ENCODE results near the gene ABCG2.

ABCG2 gene

DNA sequence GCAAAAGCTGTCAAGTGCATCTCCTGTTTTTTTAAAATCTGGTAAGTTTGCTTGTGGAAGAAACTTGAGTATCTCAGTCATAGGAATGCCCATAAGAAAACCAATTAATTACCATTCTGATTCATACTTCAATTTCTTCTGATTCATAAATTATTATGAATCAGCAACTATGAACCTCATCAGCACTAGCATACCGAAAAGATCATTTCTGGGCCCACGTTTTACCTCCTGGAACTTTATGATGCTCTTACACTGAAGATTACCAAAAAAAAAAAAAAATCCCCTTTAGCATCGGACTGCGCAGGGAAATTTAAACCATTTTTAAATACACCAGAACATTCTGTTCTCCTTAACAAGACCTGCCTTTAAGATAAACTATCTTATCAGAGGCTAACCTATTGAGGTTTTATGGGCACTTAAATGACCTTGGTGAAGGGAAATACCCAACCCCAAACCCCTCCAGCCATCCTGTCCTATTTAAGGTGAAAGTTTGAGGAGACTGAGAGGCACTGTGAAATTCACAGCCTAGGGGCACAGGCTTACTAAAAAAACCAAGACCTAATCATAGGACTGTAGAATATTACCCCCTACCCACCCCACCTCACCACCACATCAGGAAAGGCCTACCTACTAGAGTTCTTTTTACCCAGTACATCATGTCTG lies 38.2 kb upstream of the ABCG2 start:
- DNase-seq, result no peak
- H3K4me3 ChIP-seq (ENCODE audit: control insufficient read depth in 1 of 7, extremely low read depth in 1 of 7, insufficient read depth in 4 of 7, low read depth in 2 of 7, low read length in 6 of 7), result no peak overlapping the region
- no peak overlapping the region for H3K27ac ChIP-seq (ENCODE audit: insufficient read depth in 1 of 2, low read depth in 1 of 2, low read length in 2 of 2, poor library complexity in 1 of 2, severe bottlenecking in 2 of 2)
- WGBS (ENCODE audit: insufficient coverage), result 94% methylated on average over 2 of the region's 4 CpGs
- ChIA-PET CTCF (interaction anchor here (1.1 to 1.7 kb wide), 2 partner anchors 18 to 137 kb away, joined by 3 to 4 read pairs; no protein-coding TSS in a partner anchor), POLR2A (no interaction called here)
- no peaks in the 10 kb centered on the region for H3K27me3 ChIP-seq (replicated peaks in 2 of 5; ENCODE audit: control insufficient read depth in 4 of 5, insufficient read depth in 5 of 5, low read length in 4 of 5)
- H3K9me3 ChIP-seq (ENCODE audit: control extremely low read depth in 1 of 5, control insufficient read depth in 4 of 5, insufficient read depth in 2 of 5, low read depth in 1 of 5, low read length in 4 of 5), result no peaks in the 10 kb centered on the region
- H3K36me3 ChIP-seq (ENCODE audit: control insufficient read depth in 4 of 4, insufficient read depth in 4 of 4, low read length in 3 of 4), result no peaks in the 10 kb centered on the region
- no peaks in the 10 kb centered on the region for H3K4me1 ChIP-seq (ENCODE audit: control extremely low read depth in 1 of 4, control insufficient read depth in 4 of 4, insufficient read depth in 4 of 4, low read length in 3 of 4)

- Histone ChIP-seq H3K27me3 (replicated peaks in 2 of 5; ENCODE audit: control insufficient read depth in 4 of 5, insufficient read depth in 5 of 5, low read length in 4 of 5) (no peaks in the 10 kb centered on the region), H3K9me3 (ENCODE audit: control extremely low read depth in 1 of 5, control insufficient read depth in 4 of 5, insufficient read depth in 2 of 5, low read depth in 1 of 5, low read length in 4 of 5) (no peaks in the 10 kb centered on the region), H3K4me3 (ENCODE audit: control insufficient read depth in 1 of 7, extremely low read depth in 1 of 7, insufficient read depth in 4 of 7, low read depth in 2 of 7, low read length in 6 of 7) (no peak overlapping the region), H3K27ac (ENCODE audit: insufficient read depth in 1 of 2, low read depth in 1 of 2, low read length in 2 of 2, poor library complexity in 1 of 2, severe bottlenecking in 2 of 2) (no peak overlapping the region), H3K36me3 (ENCODE audit: control insufficient read depth in 4 of 4, insufficient read depth in 4 of 4, low read length in 3 of 4) (no peaks in the 10 kb centered on the region), H3K4me1 (ENCODE audit: control extremely low read depth in 1 of 4, control insufficient read depth in 4 of 4, insufficient read depth in 4 of 4, low read length in 3 of 4) (no peaks in the 10 kb centered on the region)
- 81% methylated on average over 3 of the region's 4 CpGs for WGBS (ENCODE audit: insufficient coverage)
- DNase-seq, result no peak
- ChIA-PET POLR2A (no interaction called here), CTCF (interaction anchor here (0.6 to 1.0 kb wide), 2 partner anchors 8 to 71 kb away, joined by 3 to 5 read pairs; no protein-coding TSS in a partner anchor)
Measured at GRCh38 chr4:88196013-88196365, 37.5 kb upstream of the ABCG2 start.

DNA sequence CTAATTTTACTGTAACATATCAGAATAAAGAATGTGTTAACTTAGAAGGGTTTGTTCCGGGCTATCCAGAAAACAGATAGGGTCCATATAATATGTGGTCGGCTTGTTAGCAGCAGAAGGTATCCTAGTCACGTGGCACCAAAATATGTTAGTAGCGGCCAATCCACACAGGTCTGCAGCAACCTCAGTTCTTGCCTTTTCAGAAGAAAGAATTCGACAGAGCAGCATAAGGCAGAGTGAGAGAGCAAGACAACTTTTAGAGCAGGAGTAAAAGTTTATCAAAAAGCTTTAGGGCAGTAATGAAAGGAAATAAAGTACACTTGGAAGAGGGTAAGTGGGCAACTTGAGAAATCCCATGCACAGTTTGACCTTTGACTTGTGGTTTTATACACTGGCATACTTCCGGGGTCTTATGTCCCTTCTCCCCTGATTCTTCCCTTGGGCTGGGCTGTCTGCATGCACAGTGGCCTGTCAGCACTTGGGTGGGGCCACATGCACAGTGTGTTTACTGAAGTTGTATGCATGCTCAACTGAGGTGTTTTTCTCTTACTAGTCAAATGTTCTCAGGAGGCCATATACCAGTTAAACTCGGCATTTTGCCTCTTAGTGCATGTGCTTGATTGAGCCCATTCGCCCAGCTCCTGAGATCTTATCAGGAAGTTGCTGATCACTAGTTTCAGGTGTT lies 37.0 kb upstream of the ABCG2 start:
- no peak overlapping the region for H3K4me3 ChIP-seq (ENCODE audit: control insufficient read depth in 1 of 7, extremely low read depth in 1 of 7, insufficient read depth in 4 of 7, low read depth in 2 of 7, low read length in 6 of 7)
- H3K9me3 ChIP-seq (ENCODE audit: control extremely low read depth in 1 of 5, control insufficient read depth in 4 of 5, insufficient read depth in 2 of 5, low read depth in 1 of 5, low read length in 4 of 5), result no peaks in the 10 kb centered on the region
- H3K27ac ChIP-seq (ENCODE audit: insufficient read depth in 1 of 2, low read depth in 1 of 2, low read length in 2 of 2, poor library complexity in 1 of 2, severe bottlenecking in 2 of 2), result no peak overlapping the region
- H3K36me3 ChIP-seq (ENCODE audit: control insufficient read depth in 4 of 4, insufficient read depth in 4 of 4, low read length in 3 of 4), result no peaks in the 10 kb centered on the region
- POLR2A ChIA-PET, result no interaction called here
- CTCF ChIA-PET, result interaction anchor here (0.6 to 1.0 kb wide), 2 partner anchors 9 to 70 kb away, joined by 3 to 5 read pairs; no protein-coding TSS in a partner anchor
- DNase-seq, result no peak
- H3K4me1 ChIP-seq (ENCODE audit: control extremely low read depth in 1 of 4, control insufficient read depth in 4 of 4, insufficient read depth in 4 of 4, low read length in 3 of 4), result no peaks in the 10 kb centered on the region
- 95% methylated on average over 7 of the region's 8 CpGs for WGBS (ENCODE audit: insufficient coverage)
- H3K27me3 ChIP-seq (replicated peaks in 2 of 5; ENCODE audit: control insufficient read depth in 4 of 5, insufficient read depth in 5 of 5, low read length in 4 of 5), result no peaks in the 10 kb centered on the region

DNA sequence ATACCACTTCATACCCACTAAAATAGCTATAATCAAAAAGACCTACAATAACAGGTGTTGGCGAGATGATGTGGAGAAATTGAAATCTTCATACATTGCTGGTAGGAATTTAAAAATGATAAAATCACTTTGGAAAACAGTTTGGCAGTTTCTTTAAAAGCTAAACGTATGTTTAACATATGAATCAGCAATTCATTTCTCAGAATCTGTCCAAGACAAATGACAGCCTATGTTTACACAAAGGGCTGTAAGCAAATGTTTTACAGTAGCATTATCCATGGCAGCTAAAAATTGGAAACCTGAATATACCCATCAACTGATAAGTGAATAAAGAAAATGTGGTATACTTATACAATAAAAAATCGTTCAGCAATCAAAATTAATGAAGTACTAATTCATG lies 33.0 kb upstream of the ABCG2 start:
- H3K9me3 ChIP-seq (ENCODE audit: control extremely low read depth in 1 of 5, control insufficient read depth in 4 of 5, insufficient read depth in 2 of 5, low read depth in 1 of 5, low read length in 4 of 5), result no peaks in the 10 kb centered on the region
- POLR2A ChIA-PET, result no interaction called here
- H3K27ac ChIP-seq (ENCODE audit: insufficient read depth in 1 of 2, low read depth in 1 of 2, low read length in 2 of 2, poor library complexity in 1 of 2, severe bottlenecking in 2 of 2), result no peak overlapping the region
- WGBS (ENCODE audit: insufficient coverage), result no CpG with 5 or more reads among the region's 3 CpGs
- CTCF ChIA-PET, result no interaction called here
- no peak overlapping the region for H3K4me3 ChIP-seq (ENCODE audit: control insufficient read depth in 1 of 7, extremely low read depth in 1 of 7, insufficient read depth in 4 of 7, low read depth in 2 of 7, low read length in 6 of 7)
- no peaks in the 10 kb centered on the region for H3K27me3 ChIP-seq (replicated peaks in 2 of 5; ENCODE audit: control insufficient read depth in 4 of 5, insufficient read depth in 5 of 5, low read length in 4 of 5)
- DNase-seq, result no peak
- no peaks in the 10 kb centered on the region for H3K36me3 ChIP-seq (ENCODE audit: control insufficient read depth in 4 of 4, insufficient read depth in 4 of 4, low read length in 3 of 4)
- H3K4me1 ChIP-seq (ENCODE audit: control extremely low read depth in 1 of 4, control insufficient read depth in 4 of 4, insufficient read depth in 4 of 4, low read length in 3 of 4), result peaks cover 0 to 2% (median 0%) of the 10 kb centered on the region in 4 experiments

- Histone ChIP-seq H3K36me3 (ENCODE audit: control insufficient read depth in 4 of 4, insufficient read depth in 4 of 4, low read length in 3 of 4) (no peaks in the 10 kb centered on the region), H3K9me3 (ENCODE audit: control extremely low read depth in 1 of 5, control insufficient read depth in 4 of 5, insufficient read depth in 2 of 5, low read depth in 1 of 5, low read length in 4 of 5) (no peaks in the 10 kb centered on the region), H3K4me3 (ENCODE audit: control insufficient read depth in 1 of 7, extremely low read depth in 1 of 7, insufficient read depth in 4 of 7, low read depth in 2 of 7, low read length in 6 of 7) (no peak overlapping the region), H3K27me3 (replicated peaks in 2 of 5; ENCODE audit: control insufficient read depth in 4 of 5, insufficient read depth in 5 of 5, low read length in 4 of 5) (no peaks in the 10 kb centered on the region), H3K4me1 (ENCODE audit: control extremely low read depth in 1 of 4, control insufficient read depth in 4 of 4, insufficient read depth in 4 of 4, low read length in 3 of 4) (peaks cover 0 to 2% (median 0%) of the 10 kb centered on the region in 4 experiments), H3K27ac (ENCODE audit: insufficient read depth in 1 of 2, low read depth in 1 of 2, low read length in 2 of 2, poor library complexity in 1 of 2, severe bottlenecking in 2 of 2) (no peak overlapping the region)
- ChIA-PET POLR2A (no interaction called here), CTCF (no interaction called here)
- WGBS (ENCODE audit: insufficient coverage), result 83% methylated on average over 2 of the region's 3 CpGs
- peak in 2 of 3 donors; percentile 31 to 55 for DNase-seq
Measured at GRCh38 chr4:88189881-88190585, 31.6 kb upstream of the ABCG2 start.

DNA sequence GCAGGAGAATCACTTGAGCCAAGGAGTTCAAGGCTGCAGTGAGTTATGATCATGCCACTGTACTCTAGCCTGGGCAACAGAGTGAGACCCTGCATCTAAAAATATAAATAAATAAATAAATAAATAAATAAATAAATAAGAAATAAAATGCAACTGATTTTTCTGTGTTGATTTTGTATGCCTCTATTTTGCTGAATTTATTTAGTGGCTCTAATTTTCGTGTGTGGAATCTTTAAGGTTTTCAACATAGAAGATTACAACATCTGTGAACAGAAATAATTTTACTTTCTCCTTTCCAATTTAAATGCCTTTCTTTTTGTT lies 30.9 kb upstream of the ABCG2 start:
- Histone ChIP-seq H3K4me3 (ENCODE audit: control insufficient read depth in 1 of 7, extremely low read depth in 1 of 7, insufficient read depth in 4 of 7, low read depth in 2 of 7, low read length in 6 of 7) (no peak overlapping the region), H3K27me3 (replicated peaks in 2 of 5; ENCODE audit: control insufficient read depth in 4 of 5, insufficient read depth in 5 of 5, low read length in 4 of 5) (no peaks in the 10 kb centered on the region), H3K27ac (ENCODE audit: insufficient read depth in 1 of 2, low read depth in 1 of 2, low read length in 2 of 2, poor library complexity in 1 of 2, severe bottlenecking in 2 of 2) (no peak overlapping the region), H3K9me3 (ENCODE audit: control extremely low read depth in 1 of 5, control insufficient read depth in 4 of 5, insufficient read depth in 2 of 5, low read depth in 1 of 5, low read length in 4 of 5) (no peaks in the 10 kb centered on the region), H3K36me3 (ENCODE audit: control insufficient read depth in 4 of 4, insufficient read depth in 4 of 4, low read length in 3 of 4) (no peaks in the 10 kb centered on the region), H3K4me1 (ENCODE audit: control extremely low read depth in 1 of 4, control insufficient read depth in 4 of 4, insufficient read depth in 4 of 4, low read length in 3 of 4) (peaks cover 0 to 2% (median 0%) of the 10 kb centered on the region in 4 experiments)
- DNase-seq, result no peak
- ChIA-PET CTCF (interaction anchor here (1.5 kb wide), 1 partner anchor 22 kb away, joined by 4 read pairs; no protein-coding TSS in a partner anchor), POLR2A (no interaction called here)
- no CpG with 5 or more reads among the region's 1 CpG for WGBS (ENCODE audit: insufficient coverage)
